ENCODE results near the gene NELFB. TPM values are rescaled to one million over a fixed set of nuclear protein-coding genes. Genes with fewer than 3 reads are reported as not detected.
"Not testable (repeated sequence)": the region's sequence is repeated elsewhere in the genome, so short reads cannot be mapped to it uniquely, and the experiment has no call there.

The NELFB gene
- total and polyA plus RNA-seq, 2 donors (not counting 1 experiment from before 2014, with no cell fraction given): 53.7 to 55.8 TPM

DNA sequence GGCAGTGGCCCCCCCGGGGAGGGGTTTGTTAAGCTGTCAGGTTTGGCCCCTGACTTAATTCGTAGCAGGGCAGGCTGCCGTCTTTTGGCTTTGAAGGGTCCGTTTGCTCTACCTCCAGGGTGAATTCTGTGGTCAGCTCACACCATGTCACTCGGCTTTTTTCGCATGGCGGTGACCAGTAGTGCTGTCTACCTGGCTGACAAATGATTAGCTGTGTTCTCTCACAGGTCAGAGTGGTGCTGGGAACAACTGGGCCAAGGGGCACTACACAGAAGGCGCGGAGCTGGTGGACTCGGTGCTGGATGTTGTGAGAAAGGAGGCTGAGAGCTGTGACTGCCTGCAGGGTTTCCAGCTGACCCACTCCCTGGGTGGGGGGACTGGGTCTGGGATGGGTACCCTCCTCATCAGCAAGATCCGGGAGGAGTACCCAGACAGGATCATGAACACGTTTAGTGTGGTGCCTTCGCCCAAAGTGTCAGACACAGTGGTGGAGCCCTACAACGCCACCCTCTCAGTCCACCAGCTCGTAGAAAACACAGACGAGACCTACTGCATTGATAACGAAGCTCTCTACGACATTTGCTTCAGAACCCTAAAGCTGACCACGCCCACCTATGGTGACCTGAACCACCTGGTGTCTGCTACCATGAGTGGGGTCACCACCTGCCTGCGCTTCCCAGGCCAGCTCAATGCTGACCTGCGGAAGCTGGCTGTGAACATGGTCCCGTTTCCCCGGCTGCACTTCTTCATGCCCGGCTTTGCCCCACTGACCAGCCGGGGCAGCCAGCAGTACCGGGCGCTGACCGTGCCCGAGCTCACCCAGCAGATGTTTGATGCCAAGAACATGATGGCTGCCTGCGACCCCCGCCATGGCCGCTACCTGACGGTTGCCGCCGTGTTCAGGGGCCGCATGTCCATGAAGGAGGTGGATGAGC, 12.6 kb upstream of the NELFB start:
- Mint-ChIP-seq H3K4me1 (peaks cover 33% of the 10 kb centered on the region), H3K27me3 (no peaks in the 10 kb centered on the region), H3K9me3 (ENCODE audit: insufficient read depth) (no peaks in the 10 kb centered on the region), H3K27ac (peak overlapping the region; percentile 82), H3K4me3 (peak overlapping the region; percentile 87)
- no peaks in the 10 kb centered on the region for H3K9me3 ChIP-seq (ENCODE audit: control extremely low read depth in 1 of 3, control insufficient read depth in 2 of 3, insufficient read depth in 1 of 3, low read length in 2 of 3)
- peaks cover 18 to 38% of the 10 kb centered on the region in 2 donors for H3K4me1 ChIP-seq (ENCODE audit: control insufficient read depth in 2 of 2, insufficient read depth in 2 of 2, low read length in 2 of 2)
- H4K20me1 ChIP-seq (ENCODE audit: control insufficient read depth, insufficient read depth, low read length, poor library complexity, severe bottlenecking): peaks cover 50% of the 10 kb centered on the region
- WGBS (ENCODE audit: insufficient coverage): 92% methylated on average over 33 of the region's 36 CpGs
- ChIA-PET POLR2A (interaction anchor here (0.6 to 2.1 kb wide), 7 partner anchors 11 to 250 kb away, joined by 3 to 15 read pairs (median 4); partner anchors contain the start of genes MAN1B1, PAXX and TOR4A), CTCF (interaction anchor here (0.6 to 8.9 kb wide), 3 partner anchors 12 to 380 kb away, joined by 3 to 76 read pairs (median 8); partner anchors contain the start of genes CYSRT1, RNF208 and RNF224)
- H3K4me3 ChIP-seq (ENCODE audit: control extremely low read depth in 1 of 5, extremely low read depth in 1 of 5, insufficient read depth in 1 of 5, low read depth in 2 of 5, low read length in 4 of 5): peak overlapping the region; percentile 5 to 76 (median 55)
- peaks cover 51% of the 10 kb centered on the region for H3K79me2 ChIP-seq (ENCODE audit: control insufficient read depth, insufficient read depth, low read length)
- peak overlapping the region; percentile 96 for H3K4me2 ChIP-seq (replicated peaks; ENCODE audit: low read depth, low read length, poor library complexity, severe bottlenecking)
- no peak overlapping the region for H2AFZ ChIP-seq (ENCODE audit: insufficient read depth, low read depth, low read length, poor library complexity, severe bottlenecking)
- H3K9ac ChIP-seq (ENCODE audit: low read length): peak overlapping the region; percentile 80
- peaks cover 0 to 20% of the 10 kb centered on the region in 2 experiments for H3K36me3 ChIP-seq (replicated peaks in 1 of 2; ENCODE audit: control extremely low read depth in 1 of 2, control insufficient read depth in 1 of 2, extremely low read depth in 1 of 2, insufficient read depth in 2 of 2, low read length in 1 of 2)
- no peak for TF ChIP-seq EZH2 (IDR thresholded peaks at IDR 0.05; ENCODE audit: borderline replicate concordance, insufficient read depth, low read depth, low read length, poor library complexity, severe bottlenecking)
- TF ChIP-seq, protein P1, sequence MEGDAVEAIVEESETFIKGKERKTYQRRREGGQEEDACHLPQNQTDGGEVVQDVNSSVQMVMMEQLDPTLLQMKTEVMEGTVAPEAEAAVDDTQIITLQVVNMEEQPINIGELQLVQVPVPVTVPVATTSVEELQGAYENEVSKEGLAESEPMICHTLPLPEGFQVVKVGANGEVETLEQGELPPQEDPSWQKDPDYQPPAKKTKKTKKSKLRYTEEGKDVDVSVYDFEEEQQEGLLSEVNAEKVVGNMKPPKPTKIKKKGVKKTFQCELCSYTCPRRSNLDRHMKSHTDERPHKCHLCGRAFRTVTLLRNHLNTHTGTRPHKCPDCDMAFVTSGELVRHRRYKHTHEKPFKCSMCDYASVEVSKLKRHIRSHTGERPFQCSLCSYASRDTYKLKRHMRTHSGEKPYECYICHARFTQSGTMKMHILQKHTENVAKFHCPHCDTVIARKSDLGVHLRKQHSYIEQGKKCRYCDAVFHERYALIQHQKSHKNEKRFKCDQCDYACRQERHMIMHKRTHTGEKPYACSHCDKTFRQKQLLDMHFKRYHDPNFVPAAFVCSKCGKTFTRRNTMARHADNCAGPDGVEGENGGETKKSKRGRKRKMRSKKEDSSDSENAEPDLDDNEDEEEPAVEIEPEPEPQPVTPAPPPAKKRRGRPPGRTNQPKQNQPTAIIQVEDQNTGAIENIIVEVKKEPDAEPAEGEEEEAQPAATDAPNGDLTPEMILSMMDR (IDR thresholded peaks at IDR 0.05): no peak
- peak; percentile 34 for DNase-seq
- no peak for ATAC-seq (ENCODE audit: low read depth)
- H3K27me3 ChIP-seq (replicated peaks in 1 of 4; ENCODE audit: control extremely low read depth in 1 of 4, control insufficient read depth in 3 of 4, insufficient read depth in 4 of 4, low read length in 3 of 4): no peaks in the 10 kb centered on the region
- H3K27ac ChIP-seq (ENCODE audit: low read length in 2 of 2): peak overlapping the region in 1 of 2 donors; percentile 38
- intact Hi-C loops (cut with micrococcal nuclease): no loop called here

DNA sequence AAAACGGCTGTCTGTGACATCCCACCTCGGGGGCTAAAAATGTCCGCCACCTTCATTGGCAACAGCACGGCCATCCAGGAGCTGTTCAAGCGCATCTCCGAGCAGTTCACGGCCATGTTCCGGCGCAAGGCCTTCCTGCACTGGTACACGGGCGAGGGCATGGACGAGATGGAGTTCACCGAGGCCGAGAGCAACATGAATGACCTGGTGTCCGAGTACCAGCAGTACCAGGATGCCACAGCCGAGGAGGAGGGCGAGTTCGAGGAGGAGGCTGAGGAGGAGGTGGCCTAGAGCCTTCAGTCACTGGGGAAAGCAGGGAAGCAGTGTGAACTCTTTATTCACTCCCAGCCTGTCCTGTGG, 11.9 kb upstream of the NELFB start:
- H3K4me2 ChIP-seq (replicated peaks; ENCODE audit: low read depth, low read length, poor library complexity, severe bottlenecking); H3K4me3 ChIP-seq (ENCODE audit: control extremely low read depth in 1 of 5, extremely low read depth in 1 of 5, insufficient read depth in 1 of 5, low read depth in 2 of 5, low read length in 4 of 5); DNase-seq; H3K9ac ChIP-seq (ENCODE audit: low read length); H3K9me3 Mint-ChIP-seq (ENCODE audit: insufficient read depth); H3K27ac ChIP-seq (ENCODE audit: low read length in 2 of 2); intact Hi-C loops (cut with micrococcal nuclease); H2AFZ ChIP-seq (ENCODE audit: insufficient read depth, low read depth, low read length, poor library complexity, severe bottlenecking); ATAC-seq (ENCODE audit: low read depth); H3K27me3 ChIP-seq (replicated peaks in 1 of 4; ENCODE audit: control extremely low read depth in 1 of 4, control insufficient read depth in 3 of 4, insufficient read depth in 4 of 4, low read length in 3 of 4); H3K27me3 Mint-ChIP-seq; H3K9me3 ChIP-seq (ENCODE audit: control extremely low read depth in 1 of 3, control insufficient read depth in 2 of 3, insufficient read depth in 1 of 3, low read length in 2 of 3): not testable (repeated sequence)
- Mint-ChIP-seq H3K27ac (peak overlapping the region; percentile 65), H3K4me1 (peaks cover 30% of the 10 kb centered on the region), H3K4me3 (peak overlapping the region; percentile 87)
- peaks cover 44% of the 10 kb centered on the region for H3K79me2 ChIP-seq (ENCODE audit: control insufficient read depth, insufficient read depth, low read length)
- H3K36me3 ChIP-seq (replicated peaks in 1 of 2; ENCODE audit: control extremely low read depth in 1 of 2, control insufficient read depth in 1 of 2, extremely low read depth in 1 of 2, insufficient read depth in 2 of 2, low read length in 1 of 2): peaks cover 0 to 20% of the 10 kb centered on the region in 2 experiments
- CTCF ChIA-PET: interaction anchor here (1.6 kb wide), 1 partner anchor 11 kb away, joined by 8 read pairs; no protein-coding TSS in a partner anchor
- 91% methylated on average over 10 of the region's 18 CpGs for WGBS (ENCODE audit: insufficient coverage)
- H3K4me1 ChIP-seq (ENCODE audit: control insufficient read depth in 2 of 2, insufficient read depth in 2 of 2, low read length in 2 of 2): peaks cover 18 to 31% of the 10 kb centered on the region in 2 donors
- POLR2A ChIA-PET: interaction anchor here (0.6 to 2.1 kb wide), 2 partner anchors 11 to 251 kb away, joined by 4 to 15 read pairs; partner anchors contain the start of gene PAXX
- H4K20me1 ChIP-seq (ENCODE audit: control insufficient read depth, insufficient read depth, low read length, poor library complexity, severe bottlenecking): peaks cover 43% of the 10 kb centered on the region

Data from B cell (primary cell).